GM19395 (cell line): ENCODE results near the gene DHX57.
"Not testable (repeated sequence)": the region's sequence is repeated elsewhere in the genome, so short reads cannot be mapped to it uniquely, and the experiment has no call there.

Experiments
- ATAC-seq: cut with Tn5 transposase; IDR thresholded peaks from one replicate; pipeline ENCODE4 v1.9.1; 2021; ENCODE audit warnings: mild to moderate bottlenecking, moderate library complexity; ENCODE audit not compliant: unreplicated experiment

Gene DHX57

DNA sequence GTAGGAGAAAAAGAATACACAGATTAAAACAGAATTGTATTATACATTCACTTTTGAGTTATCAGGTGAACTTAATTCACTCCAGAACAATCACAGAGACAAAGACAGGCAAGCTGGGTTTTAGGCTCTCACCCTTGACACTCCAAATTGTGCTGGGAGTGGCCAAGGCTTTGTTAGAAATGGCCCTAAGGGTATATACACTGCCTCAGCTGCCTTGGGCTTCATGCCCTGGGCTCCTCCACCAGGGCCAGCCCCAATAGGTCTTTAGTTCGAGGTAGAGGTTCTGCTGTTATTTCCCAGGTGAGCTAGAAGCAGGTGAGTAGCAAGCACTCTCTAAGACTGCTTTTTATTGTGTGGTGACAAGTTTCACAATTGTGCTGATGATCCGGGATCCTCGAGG, 77.8 kb downstream of the DHX57 start:
- no peak for ATAC-seq

DNA sequence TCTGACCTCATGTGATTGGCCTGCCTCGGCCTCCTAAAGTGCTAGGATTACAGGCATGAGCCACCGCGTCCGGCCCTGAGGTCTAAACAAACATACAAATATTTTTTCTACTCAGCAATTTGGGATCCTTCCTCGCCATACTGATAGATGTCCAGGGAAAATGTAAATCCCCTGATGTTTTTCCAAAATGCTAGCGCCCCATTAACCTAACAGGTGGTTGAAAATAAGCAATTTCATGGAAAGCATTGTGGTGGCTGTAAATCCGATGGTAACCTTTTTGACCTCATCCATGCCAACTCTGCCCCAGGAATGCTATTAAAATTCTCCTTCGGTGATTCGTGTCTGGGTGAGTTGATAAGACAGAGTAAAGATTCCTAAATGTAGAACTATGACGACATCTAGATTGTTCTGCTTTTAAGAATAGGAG, 78.5 kb downstream of the DHX57 start:
- no peak for ATAC-seq

GRCh38 chr2:38795016-38795415, 80.7 kb downstream of the DHX57 start:
- not testable (repeated sequence) for ATAC-seq

DNA sequence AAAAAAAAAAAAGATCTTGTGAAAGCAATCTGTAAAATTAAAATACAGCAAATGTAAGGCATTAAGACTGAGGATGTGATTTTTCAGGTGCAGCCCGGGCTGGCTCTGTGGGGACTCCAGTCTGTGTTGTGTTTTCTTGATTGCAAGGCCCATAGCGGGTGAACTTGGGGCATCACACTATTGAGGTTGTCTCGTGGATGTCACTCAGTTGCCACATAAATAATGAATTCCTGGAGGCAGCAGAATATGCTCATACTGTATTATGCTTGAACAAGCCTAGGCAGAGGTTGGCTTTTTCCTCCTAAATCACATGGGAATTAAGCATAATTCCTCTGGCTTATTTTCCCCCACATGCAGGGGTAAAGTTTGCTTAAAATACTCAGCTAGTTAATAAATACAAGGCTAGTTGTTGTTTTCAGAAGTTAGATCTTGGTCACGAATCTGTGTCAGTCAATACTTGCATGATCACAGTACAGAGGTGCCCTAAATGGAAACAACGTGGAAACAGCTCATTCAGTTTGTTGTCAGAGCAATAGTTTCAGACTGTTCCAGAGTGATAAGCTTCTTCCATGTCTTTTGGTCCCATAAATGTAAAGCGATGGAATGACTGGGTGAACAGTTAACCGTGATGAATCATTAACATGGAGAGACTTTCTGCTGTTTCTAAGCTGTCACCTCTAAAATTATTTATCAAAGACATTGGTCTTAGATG, 81.3 kb downstream of the DHX57 start:
- ATAC-seq = no peak

GRCh38 chr2:38793511-38793910, 82.2 kb downstream of the DHX57 start:
- ATAC-seq = no peak

GRCh38 chr2:38792751-38793150, 83.0 kb downstream of the DHX57 start:
- ATAC-seq = no peak

GRCh38 chr2:38792321-38792720, 83.4 kb downstream of the DHX57 start:
- not testable (repeated sequence) for ATAC-seq

DNA sequence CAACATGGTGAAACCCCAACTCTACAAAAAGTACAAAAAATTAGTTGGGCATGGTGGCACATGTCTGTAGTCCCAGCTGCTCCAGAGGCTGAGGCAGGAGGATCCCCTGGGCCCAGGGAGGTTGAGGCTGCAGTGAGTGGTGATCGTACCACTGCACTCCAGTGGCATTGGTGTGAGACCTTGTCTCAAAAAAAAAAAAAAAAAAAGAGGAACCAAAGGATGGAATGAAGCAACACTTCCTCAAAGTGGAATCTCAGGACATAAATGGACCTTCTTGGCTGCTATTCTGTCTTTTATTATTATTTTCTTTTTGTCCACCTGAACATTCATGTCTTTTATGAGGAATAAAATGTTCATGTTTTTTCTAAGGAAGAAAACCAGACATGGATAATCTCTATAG, 84.0 kb downstream of the DHX57 start:
- ATAC-seq = no peak

DNA sequence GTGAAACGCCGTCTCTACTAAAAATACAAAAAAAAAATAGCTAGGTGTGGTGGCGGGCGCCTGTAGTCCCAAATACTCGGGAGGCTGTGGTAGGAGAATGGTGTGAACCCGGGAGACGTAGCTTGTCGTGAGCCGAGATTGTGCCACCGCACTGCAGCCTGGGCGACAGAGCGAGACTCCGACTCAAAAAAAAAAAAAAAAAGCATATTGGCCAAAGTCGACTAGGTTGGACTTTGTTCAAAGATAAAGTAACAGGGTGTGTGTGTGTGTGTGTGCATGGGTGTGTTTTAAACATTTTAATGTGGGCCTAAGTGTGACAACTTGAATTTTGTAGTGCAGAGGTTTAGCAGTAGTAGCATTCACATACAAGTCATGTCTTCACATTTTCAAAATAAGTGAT, 86.0 kb downstream of the DHX57 start:
- no peak for ATAC-seq

DNA sequence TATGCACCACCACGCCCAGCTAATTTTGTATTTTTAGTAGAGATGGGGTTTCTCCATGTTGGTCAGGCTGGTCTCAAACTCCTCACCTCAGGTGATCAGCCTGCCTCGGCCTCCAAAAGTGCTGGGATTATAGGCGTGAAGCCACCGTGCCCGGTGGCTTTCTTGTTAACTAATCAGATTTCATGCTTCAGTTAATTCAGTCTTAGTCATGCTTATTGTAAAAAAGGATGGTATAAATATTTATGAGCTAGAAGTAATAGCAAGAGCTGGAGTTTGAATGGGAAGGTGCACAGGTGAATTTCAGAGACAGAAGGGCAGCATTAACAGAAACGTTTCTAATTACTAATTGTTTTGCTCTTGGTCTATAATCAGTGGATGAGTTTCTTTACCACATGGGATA, 87.4 kb downstream of the DHX57 start:
- no peak for ATAC-seq

- ATAC-seq = no peak
Observed at GRCh38 chr2:38783586-38783985, 92.1 kb downstream of the DHX57 start.

DNA sequence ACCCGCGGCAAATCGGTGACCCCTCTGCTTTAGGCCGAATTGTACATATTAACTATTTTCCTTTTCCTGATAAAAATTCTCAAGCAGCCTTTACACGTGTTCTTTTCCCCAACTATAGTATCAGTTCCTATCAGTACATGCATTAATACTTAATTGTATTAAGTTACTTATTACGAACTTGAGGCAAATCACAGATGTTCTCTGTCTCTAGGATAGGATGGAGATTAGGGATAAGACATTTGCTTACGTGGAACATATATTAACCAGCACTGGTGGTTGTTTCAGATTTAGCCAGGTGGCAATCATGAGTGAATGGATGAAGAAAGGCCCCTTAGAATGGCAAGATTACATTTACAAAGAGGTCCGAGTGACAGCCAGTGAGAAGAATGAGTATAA, 97.0 kb downstream of the DHX57 start:
- ATAC-seq = no peak

GRCh38 chr2:38776531-38776930, 99.2 kb downstream of the DHX57 start:
- no peak for ATAC-seq

GRCh38 chr2:38775921-38776225, 99.9 kb downstream of the DHX57 start:
- ATAC-seq = no peak

DNA sequence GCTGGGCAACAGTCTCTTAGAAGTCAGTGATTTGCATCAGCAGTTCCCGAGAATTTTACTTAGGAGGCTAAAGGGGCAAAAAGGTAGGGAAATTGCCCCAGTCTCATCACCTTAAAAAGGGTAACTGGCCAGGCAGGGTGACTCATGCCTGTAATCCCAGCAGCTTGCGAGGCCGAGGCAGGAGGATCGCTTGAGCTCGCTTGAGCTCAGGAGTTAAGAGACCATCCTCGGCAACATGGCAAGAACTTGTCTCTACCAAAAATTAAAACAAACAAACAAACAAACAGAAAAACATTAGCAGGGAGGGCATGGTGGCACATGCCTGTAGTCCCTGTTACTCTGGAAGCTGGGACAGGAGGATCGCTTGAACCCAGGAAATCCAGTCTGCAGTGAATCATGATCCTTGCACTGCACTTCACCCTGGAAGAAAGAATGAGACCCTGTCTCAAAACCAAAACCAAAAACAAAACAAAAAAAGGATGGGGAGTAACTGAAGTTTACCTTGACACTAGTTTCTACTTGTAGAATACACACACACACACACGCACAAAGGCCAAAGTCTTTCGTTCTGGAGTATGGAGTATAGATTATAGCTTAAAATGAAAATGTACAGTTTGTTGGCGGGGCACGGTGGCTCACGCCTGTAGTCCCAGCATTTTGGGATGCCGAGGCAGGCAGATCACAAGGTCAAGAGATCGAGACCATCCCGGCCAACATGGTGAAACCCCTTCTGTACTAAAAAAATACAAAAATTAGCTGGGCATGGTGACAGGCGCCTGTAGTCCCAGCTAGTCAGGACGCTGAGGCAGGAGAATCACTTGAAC, 100.4 kb downstream of the DHX57 start:
- no peak for ATAC-seq

DNA sequence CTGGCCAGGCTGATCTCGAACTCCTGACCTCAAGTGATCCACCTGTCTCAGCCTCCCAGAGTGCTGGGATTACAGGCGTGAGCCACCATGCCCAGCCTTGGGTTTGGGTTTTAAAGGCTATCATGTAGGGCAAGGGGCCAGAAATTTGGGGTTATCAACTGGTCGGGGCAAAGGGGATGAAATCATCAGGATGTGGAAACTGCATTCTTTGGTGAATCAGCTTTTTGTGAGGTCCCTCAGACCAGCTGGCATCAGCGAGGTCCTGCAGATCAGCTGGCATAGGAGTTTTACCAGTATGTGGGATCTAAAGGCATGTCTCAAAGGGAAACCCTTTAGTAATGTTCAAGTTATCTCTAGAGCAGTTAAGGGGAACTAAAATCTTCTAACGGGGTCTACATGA, 104.1 kb downstream of the DHX57 start:
- ATAC-seq = no peak

DNA sequence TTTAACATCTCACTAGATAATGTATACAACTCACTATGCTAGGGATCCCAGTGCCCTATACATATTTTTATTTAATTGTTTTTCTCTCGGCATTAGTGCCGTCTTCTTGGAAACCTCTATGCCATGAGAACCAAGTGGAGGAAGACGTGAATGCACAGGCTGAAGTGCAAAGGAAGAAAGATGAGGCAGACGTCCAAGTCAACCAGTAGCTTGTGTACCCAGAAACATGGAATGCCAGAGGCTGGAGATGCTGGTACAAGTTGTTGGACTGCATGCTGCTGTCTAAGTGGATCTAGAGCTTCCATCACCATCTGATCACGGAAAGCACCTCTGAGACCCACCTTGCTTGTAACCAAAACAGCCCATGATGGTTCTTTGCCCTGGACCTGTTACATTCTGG, 110.2 kb downstream of the DHX57 start:
- no peak for ATAC-seq

DNA sequence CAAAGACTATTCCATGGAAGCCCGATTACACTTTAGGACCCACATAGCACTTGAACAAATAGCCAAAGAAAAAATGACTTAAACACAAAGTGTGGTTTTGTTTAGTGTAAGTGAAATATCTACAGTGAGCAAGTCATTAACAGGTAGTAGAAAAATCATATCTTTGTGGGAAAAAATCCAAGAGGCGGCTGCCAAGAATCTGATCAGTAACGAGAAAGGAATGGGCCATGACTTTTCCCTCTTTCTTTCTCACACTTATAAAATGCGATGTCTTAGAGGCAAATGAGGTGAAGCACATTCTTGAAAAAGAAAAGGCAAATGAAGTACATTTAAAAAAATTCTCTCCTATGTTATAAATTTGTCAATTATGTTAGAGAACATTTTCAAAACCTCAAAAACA, 110.6 kb downstream of the DHX57 start:
- ATAC-seq = no peak

DNA sequence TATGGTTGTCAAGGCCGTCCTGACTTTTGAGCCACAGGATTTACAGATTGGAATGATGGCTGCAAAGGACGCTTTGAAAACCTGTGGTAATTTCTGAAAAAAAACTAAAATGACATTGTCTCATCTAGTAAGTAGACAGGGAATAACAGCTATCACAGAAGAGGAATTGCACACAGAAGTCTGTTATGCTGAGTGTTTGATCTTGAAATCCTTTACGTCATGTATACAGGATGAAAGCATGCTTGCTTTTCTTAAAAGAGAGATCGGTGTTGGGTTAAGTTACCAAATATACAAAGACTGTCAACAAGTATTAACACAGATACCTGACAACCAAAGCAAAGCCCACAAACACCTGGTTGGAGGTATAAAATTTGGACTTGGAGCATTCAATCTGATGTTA, 112.0 kb downstream of the DHX57 start:
- no peak for ATAC-seq

DNA sequence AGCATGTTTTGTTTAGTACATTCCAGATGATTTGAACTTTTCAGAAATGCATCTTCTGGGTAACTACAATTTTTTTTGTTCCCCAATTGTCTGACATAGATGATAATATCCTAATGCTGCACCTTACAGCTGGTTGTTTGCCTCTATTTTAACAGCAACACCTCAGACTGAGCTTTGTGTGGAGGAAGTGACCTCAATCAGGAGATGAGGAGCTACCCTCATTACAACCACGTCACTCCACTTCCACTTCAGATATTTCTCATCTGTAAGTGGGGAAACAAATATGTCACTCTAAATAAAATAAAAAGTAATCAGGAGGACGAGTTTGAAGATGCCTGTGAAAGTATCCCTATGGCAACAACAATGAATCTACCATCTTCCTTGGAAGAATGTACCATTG, 112.5 kb downstream of the DHX57 start:
- ATAC-seq = no peak

GRCh38 chr2:38755891-38756290, 119.8 kb downstream of the DHX57 start:
- ATAC-seq = not testable (repeated sequence)

- no peak for ATAC-seq
Observed at GRCh38 chr2:38754506-38754905, 121.2 kb downstream of the DHX57 start.

- no peak for ATAC-seq
Observed at GRCh38 chr2:38754049-38754448, 121.7 kb downstream of the DHX57 start.
